Thyroid gland (tissue), 4 donors: ENCODE measurements around the gene KRT14.

Experiments
- POLR2A ChIP-seq, 2 donors: fragments of 450-650 bp; IDR thresholded peaks; one replicate each; pipeline ENCODE4 v1.6.1; 2017; ENCODE audit warnings: antibody characterized with exemption in 2 of 2, mild to moderate bottlenecking in 2 of 2, moderate library complexity in 1 of 2
- TF ChIP-seq, protein P1 (sequence below), 6 experiments: fragments of 200-600 bp in 3 of 6; fragments of 450-650 bp in 3 of 6; sonication (generic) in 3 of 6; IDR thresholded peaks; one replicate each; pipeline ENCODE4 v1.5.1; 2016 to 2019; ENCODE audit warnings: antibody characterized with exemption in 6 of 6, mild to moderate bottlenecking in 2 of 6, inconsistent platforms in 1 of 6, moderate library complexity in 1 of 6

DNA sequence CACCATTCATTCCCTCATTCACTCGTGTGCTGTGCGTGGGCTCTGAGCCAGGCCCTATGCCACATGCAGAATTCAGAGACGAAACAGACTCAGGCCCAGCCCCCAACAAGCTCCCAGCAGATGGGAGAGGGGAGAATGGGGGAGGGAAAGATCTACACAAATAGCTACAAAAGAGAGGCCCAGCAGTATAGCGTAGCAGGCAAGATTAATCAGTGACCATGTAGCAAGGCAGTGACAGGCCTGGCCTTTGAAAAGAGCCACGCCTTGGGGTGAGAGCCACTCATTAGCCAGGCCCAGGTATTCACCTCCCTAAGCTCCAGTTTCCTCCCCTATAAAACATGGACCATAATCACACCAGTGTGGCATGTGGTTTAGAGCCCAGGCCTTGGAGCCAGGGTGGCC lies 42.2 kb downstream of the KRT14 start:
- TF ChIP-seq, protein P1, sequence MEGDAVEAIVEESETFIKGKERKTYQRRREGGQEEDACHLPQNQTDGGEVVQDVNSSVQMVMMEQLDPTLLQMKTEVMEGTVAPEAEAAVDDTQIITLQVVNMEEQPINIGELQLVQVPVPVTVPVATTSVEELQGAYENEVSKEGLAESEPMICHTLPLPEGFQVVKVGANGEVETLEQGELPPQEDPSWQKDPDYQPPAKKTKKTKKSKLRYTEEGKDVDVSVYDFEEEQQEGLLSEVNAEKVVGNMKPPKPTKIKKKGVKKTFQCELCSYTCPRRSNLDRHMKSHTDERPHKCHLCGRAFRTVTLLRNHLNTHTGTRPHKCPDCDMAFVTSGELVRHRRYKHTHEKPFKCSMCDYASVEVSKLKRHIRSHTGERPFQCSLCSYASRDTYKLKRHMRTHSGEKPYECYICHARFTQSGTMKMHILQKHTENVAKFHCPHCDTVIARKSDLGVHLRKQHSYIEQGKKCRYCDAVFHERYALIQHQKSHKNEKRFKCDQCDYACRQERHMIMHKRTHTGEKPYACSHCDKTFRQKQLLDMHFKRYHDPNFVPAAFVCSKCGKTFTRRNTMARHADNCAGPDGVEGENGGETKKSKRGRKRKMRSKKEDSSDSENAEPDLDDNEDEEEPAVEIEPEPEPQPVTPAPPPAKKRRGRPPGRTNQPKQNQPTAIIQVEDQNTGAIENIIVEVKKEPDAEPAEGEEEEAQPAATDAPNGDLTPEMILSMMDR (IDR thresholded peaks at IDR 0.05), result no peak
- no peak for TF ChIP-seq POLR2A (IDR thresholded peaks at IDR 0.05)
